Aorta (tissue), 5 donors: ENCODE data around the gene ERLEC1. TPM values are rescaled to one million over a fixed set of nuclear protein-coding genes. Genes with fewer than 3 reads are reported as not detected.
"Not testable (repeated sequence)": the region's sequence is repeated elsewhere in the genome, so short reads cannot be mapped to it uniquely, and the experiment has no call there.

Experiments used
- ATAC-seq: fragments of 200-7000 bp; cut with Tn5 transposase; one replicate; pipeline ENCODE4 v1.9.1; 2022; ENCODE audit warnings: moderate library complexity; ENCODE audit not compliant: low FRiP score
- DNase-seq, 2 donors: peaks; one replicate each; pipeline ENCODE4 v3.0.0-alpha.2; 2020
- H3K27ac ChIP-seq, 2 donors: one replicate each; pipeline ENCODE4 v1.5.1; 2013; ENCODE audit warnings: low read length in 2 of 2, mild to moderate bottlenecking in 2 of 2, moderate library complexity in 2 of 2, control low read depth in 1 of 2, inconsistent platforms in 1 of 2, low read depth in 1 of 2
- H3K27me3 ChIP-seq, 2 donors: one replicate each; pipeline ENCODE4 v1.6.1; 2013; ENCODE audit warnings: control low read depth in 1 of 2, low read length in 1 of 2, mild to moderate bottlenecking in 1 of 2, moderate library complexity in 1 of 2; ENCODE audit not compliant: insufficient read depth in 2 of 2, control insufficient read depth in 1 of 2
- H3K36me3 ChIP-seq, 2 donors: one replicate each; pipeline ENCODE4 v1.6.1; 2013; ENCODE audit warnings: control low read depth in 1 of 2, low read length in 1 of 2, mild to moderate bottlenecking in 1 of 2; ENCODE audit not compliant: insufficient read depth in 2 of 2, control insufficient read depth in 1 of 2
- H3K4me1 ChIP-seq, 2 donors: one replicate each; pipeline ENCODE4 v1.6.1; 2013; ENCODE audit warnings: low read length in 2 of 2, control low read depth in 1 of 2, mild to moderate bottlenecking in 1 of 2, moderate library complexity in 1 of 2; ENCODE audit not compliant: insufficient read depth in 2 of 2, control insufficient read depth in 1 of 2
- H3K4me3 ChIP-seq, 2 donors: one replicate each; pipeline ENCODE4 v1.5.1; 2013; ENCODE audit warnings: low read length in 2 of 2, control low read depth in 1 of 2, mild to moderate bottlenecking in 1 of 2
- H3K9me3 ChIP-seq: one replicate; pipeline ENCODE4 v1.6.1; 2013; ENCODE audit warnings: mild to moderate bottlenecking, low read length; ENCODE audit not compliant: control insufficient read depth
- WGBS, 2 donors: extraction: QIAGEN DNeasy Blood & Tissue Kit; methylation state at CpG; one replicate each; pipeline ENCODE4 v1.1.7; 2013; 5-methylcytosine and 5-hydroxymethylcytosine counted together
- intact Hi-C, 2 donors: fragments of 100-400 bp; cut with DNase I; formaldehyde crosslinking; loops; one replicate each; pipeline versions ENCODE4 v1.14.2 to v1.15.0; 2022
- polyA plus RNA-seq, 2 donors: library from polyadenylated mRNA; stranded (reverse); fragments of 200-250 nt; gene quantifications; one replicate each; pipeline ENCODE4 v1.2.3, GENCODE V29; 2013
- total RNA-seq, 2 donors: library from RNA; stranded (reverse); fragmentation: NEBNext Ultra II Directional; extraction: Animal tissue kit (Norgen Biotek cat#: 25700); gene quantifications; one replicate each; pipeline ENCODE4 v1.2.1, GENCODE V29; 2021
- donor health status: healthy with polysubstance abuse.
- donor health status: Bipolar disorder and iron deficiency.
- donor health status: DM: no; HTN: no; CAD: no.
- donor health status: DM: no; HTN: no; CAD: no.
- donor health status: DM: yes; HTN: yes; CAD: no.

Gene ERLEC1
- total and polyA plus RNA-seq, 4 donors, result 54.3 to 66.8 (median 56.6) TPM

GRCh38 chr2:53829980-53830290 lies 43.1 kb downstream of the ERLEC1 start:
- H3K9me3 ChIP-seq, H3K4me3 ChIP-seq, H3K36me3 ChIP-seq, ATAC-seq, DNase-seq, H3K4me1 ChIP-seq, H3K27me3 ChIP-seq, intact Hi-C loops, H3K27ac ChIP-seq: not testable (repeated sequence)
- WGBS, 2 donors, result 87 to 93% methylated on average over 4 of the region's 4 CpGs

GRCh38 chr2:53840580-53840979 lies 53.7 kb downstream of the ERLEC1 start:
- Histone ChIP-seq H3K4me3 (no peak overlapping the region), H3K9me3 (no peaks in the 10 kb centered on the region), H3K27ac (no peak overlapping the region), H3K27me3 (no peaks in the 10 kb centered on the region), H3K36me3 (no peaks in the 10 kb centered on the region), H3K4me1 (no peaks in the 10 kb centered on the region)
- intact Hi-C loops, result no loop called here
- DNase-seq (no peak), ATAC-seq (no peak)
- 67 to 84% methylated on average over 1 of the region's 1 CpG for WGBS, 2 donors

- H3K4me1 ChIP-seq, DNase-seq, intact Hi-C loops, H3K4me3 ChIP-seq, H3K36me3 ChIP-seq, H3K9me3 ChIP-seq, H3K27ac ChIP-seq, H3K27me3 ChIP-seq, ATAC-seq: not testable (repeated sequence)
- 98% methylated on average over 7 of the region's 7 CpGs for WGBS, 2 donors
Measured at GRCh38 chr2:53841651-53842050, 54.8 kb downstream of the ERLEC1 start.

GRCh38 chr2:53842891-53843290 lies 56.0 kb downstream of the ERLEC1 start:
- H3K9me3 ChIP-seq, result no peaks in the 10 kb centered on the region
- no peaks in the 10 kb centered on the region for H3K27me3 ChIP-seq
- H3K4me1 ChIP-seq, result no peaks in the 10 kb centered on the region
- no peak overlapping the region for H3K27ac ChIP-seq
- no peaks in the 10 kb centered on the region for H3K36me3 ChIP-seq
- WGBS, 2 donors, result 23 to 32% methylated on average over 3 of the region's 3 CpGs
- DNase-seq (no peak), ATAC-seq (no peak)
- intact Hi-C loops, result no loop called here
- no peak overlapping the region for H3K4me3 ChIP-seq

- WGBS, 2 donors, result 76 to 86% methylated on average over 2 of the region's 2 CpGs
- H3K4me3 ChIP-seq, result no peak overlapping the region
Measured at GRCh38 chr2:53843595-53843994, 56.8 kb downstream of the ERLEC1 start.

GRCh38 chr2:53848062-53848461 lies 61.2 kb downstream of the ERLEC1 start:
- no peaks in the 10 kb centered on the region for H3K9me3 ChIP-seq
- WGBS, 2 donors, result 97 to 100% methylated on average over 2 of the region's 2 CpGs
- ATAC-seq, result no peak

More at GRCh38 chr2:53843595-53843994, 56.8 kb downstream of the ERLEC1 start:
- Histone ChIP-seq H3K36me3 (no peaks in the 10 kb centered on the region), H3K9me3 (no peaks in the 10 kb centered on the region), H3K4me1 (no peaks in the 10 kb centered on the region), H3K27ac (no peak overlapping the region), H3K27me3 (no peaks in the 10 kb centered on the region)
- DNase-seq, result no peak
- no peak for ATAC-seq
- intact Hi-C loops, result no loop called here

GRCh38 chr2:53851052-53851757 lies 64.4 kb downstream of the ERLEC1 start:
- H3K36me3 ChIP-seq, ATAC-seq, DNase-seq, H3K9me3 ChIP-seq, H3K27me3 ChIP-seq, H3K4me3 ChIP-seq, intact Hi-C loops, H3K27ac ChIP-seq, H3K4me1 ChIP-seq: not testable (repeated sequence)
- 90 to 91% methylated on average over 9 of the region's 9 CpGs for WGBS, 2 donors

More at GRCh38 chr2:53848062-53848461, 61.2 kb downstream of the ERLEC1 start:
- intact Hi-C loops, result no loop called here
- H3K27ac ChIP-seq, result no peak overlapping the region
- H3K4me3 ChIP-seq, result no peak overlapping the region
- H3K4me1 ChIP-seq, result no peaks in the 10 kb centered on the region
- H3K36me3 ChIP-seq, result no peaks in the 10 kb centered on the region
- no peaks in the 10 kb centered on the region for H3K27me3 ChIP-seq
- no peak for DNase-seq

GRCh38 chr2:53852532-53852931 lies 65.7 kb downstream of the ERLEC1 start:
- H3K4me3 ChIP-seq, result no peak overlapping the region
- WGBS, 2 donors, result 95 to 97% methylated on average over 4 of the region's 4 CpGs

GRCh38 chr2:53854678-53855077 lies 67.8 kb downstream of the ERLEC1 start:
- no peaks in the 10 kb centered on the region for H3K36me3 ChIP-seq
- ATAC-seq (no peak), DNase-seq (no peak)
- intact Hi-C loops, result no loop called here
- no peaks in the 10 kb centered on the region for H3K27me3 ChIP-seq
- no peak overlapping the region for H3K27ac ChIP-seq
- H3K9me3 ChIP-seq, result no peaks in the 10 kb centered on the region
- 94 to 98% methylated on average over 2 of the region's 2 CpGs for WGBS, 2 donors
- no peaks in the 10 kb centered on the region for H3K4me1 ChIP-seq
- H3K4me3 ChIP-seq, result no peak overlapping the region

More at GRCh38 chr2:53852532-53852931, 65.7 kb downstream of the ERLEC1 start:
- Histone ChIP-seq H3K9me3 (no peaks in the 10 kb centered on the region), H3K27ac (no peak overlapping the region), H3K27me3 (no peaks in the 10 kb centered on the region), H3K4me1 (no peaks in the 10 kb centered on the region), H3K36me3 (no peaks in the 10 kb centered on the region)
- intact Hi-C loops, result no loop called here
- ATAC-seq (no peak), DNase-seq (no peak)
